Suppressor macrophage (primary cell): ENCODE results near the gene ENPP7.

Source experiments
- DNase-seq, 4 experiments: peaks; one replicate each; pipeline ENCODE4 v3.0.0-alpha.2; 2020 to 2022

Gene ENPP7

DNA sequence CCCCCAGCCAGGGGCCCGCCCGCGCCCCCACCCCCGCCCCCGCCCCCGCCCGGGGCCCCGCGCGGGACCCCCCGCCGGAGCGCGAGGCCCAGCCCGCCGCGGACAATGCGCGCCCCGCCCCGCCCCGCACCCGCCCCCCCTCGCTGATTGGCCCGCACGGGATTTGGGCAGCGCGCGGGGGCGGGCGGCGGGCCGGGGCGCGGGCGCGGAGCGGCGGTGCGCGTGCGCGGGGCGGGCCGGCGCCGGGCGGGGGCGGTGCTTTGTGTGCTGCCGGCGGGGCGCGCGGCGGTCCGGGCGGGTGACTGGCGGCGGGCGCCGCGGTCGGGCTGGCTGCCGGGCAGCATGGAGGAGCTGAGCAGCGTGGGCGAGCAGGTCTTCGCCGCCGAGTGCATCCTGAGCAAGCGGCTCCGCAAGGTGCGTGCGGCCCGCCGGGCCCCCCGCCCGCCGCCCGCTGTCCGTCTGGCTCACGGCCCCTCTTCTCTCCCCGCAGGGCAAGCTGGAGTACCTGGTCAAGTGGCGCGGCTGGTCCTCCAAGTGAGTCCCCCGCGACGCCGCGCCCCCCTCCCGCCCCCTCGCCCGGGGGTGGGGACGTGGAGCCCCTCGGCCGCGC is 47.3 kb downstream of the ENPP7 start, which contains the start of gene CBX2:
Gene CBX2 (plus strand): TSS at position 255 of the 610 bp plus-strand sequence. CDS start 88 bp downstream, at position 343.
- peak; percentile 84 to 97 (median 92) for DNase-seq

GRCh38 chr17:79778504-79779083 is 47.9 kb downstream of the ENPP7 start:
- peak in 1 of 4 experiments; percentile 13 for DNase-seq

DNA sequence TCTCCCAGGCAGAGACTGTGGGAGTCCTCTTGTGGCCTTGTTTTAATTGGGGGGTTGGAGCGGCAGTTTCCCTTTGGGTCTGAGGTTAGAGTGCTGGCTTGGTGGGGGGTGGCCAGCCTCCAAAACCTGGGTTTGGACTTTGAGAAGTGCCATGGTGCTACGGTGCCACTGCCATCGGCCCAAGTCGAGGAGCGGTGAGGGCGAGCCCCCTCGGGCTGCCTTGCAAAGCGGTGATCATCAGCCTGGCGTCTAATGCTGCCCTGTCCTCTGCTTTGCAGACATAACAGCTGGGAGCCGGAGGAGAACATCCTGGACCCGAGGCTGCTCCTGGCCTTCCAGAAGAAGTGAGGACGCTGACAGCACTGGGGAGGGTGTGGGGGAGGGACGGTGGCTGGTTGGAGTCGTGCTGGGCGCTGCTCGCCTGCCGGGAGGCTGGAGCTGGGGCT is 48.4 kb downstream of the ENPP7 start:
- no peak for DNase-seq

DNA sequence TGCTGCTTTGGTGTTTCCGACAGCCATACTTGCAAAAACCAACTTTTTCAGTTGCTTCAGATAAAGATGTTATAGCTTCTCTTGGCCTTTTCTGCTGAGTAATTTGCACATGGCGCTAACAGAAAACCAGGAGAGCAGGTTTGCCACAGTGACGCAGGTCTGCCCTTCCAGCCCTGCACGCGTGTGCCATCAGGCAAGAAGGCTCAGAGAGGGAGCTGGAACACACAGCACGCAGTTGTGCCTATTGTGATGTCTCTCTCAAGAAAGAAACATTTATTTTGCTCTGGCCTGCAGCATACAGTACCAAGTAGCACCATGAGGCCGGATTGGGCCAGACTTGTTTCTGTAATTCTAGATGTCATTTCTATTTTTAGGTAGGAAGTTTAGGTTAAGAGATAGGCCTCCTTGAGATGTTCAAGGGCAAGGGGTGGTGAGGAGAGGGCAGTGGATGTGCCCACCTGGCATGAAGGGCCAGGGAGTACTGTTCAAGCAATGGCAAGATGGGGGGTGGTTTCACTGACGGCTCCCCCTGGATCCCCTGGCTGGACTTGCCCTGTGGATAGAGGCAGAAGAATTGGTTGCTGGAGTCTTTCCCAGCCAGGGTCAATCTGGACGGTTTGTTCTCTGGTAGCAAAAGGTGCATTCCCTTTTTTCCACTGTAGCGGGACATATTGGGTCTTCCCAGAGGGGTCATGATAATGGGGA is 49.1 kb downstream of the ENPP7 start:
- DNase-seq: no peak

DNA sequence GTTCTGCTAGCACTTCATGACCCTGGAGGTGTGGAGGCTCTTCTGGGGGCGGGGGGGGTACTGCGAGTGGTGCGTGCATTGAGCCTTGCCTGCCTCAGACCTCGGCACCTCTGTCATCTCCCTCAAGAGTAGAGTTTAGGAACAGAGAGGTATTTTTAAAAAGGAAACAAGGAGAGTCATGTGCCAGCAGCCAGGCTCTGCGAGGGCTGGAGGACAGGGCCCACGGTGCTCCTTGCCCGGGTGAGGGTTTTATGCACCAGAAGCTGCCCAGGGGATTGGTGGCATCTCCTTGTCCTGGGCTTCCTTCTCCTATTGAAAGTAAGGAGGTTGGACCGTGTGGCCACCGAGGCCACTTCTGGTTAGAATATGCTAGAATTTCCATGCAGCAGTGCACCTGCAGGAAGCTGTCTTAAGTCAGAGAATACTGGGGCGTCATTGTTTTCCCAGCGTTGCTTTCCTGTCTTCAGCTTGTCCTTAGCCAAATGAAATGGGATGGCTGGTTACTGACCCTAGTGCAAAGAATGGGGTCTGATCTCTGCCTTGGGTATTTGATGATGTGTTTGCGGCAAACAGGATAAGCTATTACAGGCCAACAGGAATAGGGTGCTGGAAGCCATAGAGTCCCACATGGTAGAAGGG is 50.4 kb downstream of the ENPP7 start:
- DNase-seq: no peak

DNA sequence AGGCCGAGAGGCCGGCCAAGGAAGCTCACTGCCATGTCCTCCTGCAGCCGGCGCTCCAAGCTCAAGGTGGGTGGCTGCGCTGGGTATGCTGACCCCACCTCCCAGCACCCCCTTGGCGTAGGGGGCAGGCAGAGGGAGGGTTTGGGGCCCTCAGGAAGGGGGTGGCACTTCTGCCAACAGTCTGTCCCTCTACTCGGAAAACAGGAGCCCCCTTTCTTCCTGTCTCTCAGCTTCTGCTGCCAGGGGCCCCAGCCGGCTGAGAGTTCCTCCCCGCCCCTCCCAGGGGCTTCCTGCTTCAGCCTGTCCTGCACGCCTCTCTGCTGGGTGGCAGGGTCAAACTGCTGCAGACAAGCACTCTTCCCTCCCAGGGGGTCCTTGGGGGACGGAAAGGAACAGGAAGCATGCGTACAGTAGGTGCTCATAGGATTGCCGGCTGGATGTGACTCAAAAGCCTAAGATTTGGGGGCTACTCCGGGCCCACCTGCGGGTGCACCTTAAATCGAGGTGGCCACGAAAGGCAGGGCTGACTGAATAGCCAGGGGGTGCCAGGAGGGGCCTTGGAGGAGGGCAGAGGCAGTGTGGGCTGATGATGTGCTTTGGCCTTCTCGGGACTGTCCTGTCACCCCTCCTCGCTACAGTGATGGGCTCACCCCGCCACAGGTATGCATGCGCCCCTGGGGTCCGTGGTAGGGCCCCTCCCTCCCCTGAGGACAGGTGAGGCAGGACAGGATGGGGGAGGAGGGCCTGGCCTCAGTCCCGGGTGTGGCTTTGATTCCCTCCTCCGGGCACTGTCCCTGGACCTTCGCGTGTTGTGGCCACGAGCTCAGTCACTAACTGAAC is 51.2 kb downstream of the ENPP7 start:
- DNase-seq: no peak

- DNase-seq: no peak
These were observed 53.1 kb downstream of the ENPP7 start for GRCh38 chr17:79783891-79784290.

DNA sequence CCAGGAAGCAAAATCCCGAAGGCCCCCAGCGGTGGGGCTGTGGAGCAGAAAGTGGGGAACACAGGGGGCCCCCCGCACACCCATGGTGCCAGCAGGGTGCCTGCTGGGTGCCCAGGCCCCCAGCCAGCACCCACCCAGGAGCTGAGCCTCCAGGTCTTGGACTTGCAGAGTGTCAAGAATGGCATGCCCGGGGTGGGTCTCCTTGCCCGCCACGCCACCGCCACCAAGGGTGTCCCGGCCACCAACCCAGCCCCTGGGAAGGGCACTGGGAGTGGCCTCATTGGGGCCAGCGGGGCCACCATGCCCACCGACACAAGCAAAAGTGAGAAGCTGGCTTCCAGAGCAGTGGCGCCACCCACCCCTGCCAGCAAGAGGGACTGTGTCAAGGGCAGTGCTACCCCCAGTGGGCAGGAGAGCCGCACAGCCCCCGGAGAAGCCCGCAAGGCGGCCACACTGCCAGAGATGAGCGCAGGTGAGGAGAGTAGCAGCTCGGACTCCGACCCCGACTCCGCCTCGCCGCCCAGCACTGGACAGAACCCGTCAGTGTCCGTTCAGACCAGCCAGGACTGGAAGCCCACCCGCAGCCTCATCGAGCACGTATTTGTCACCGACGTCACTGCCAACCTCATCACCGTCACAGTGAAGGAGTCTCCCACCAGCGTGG is 53.7 kb downstream of the ENPP7 start:
- no peak for DNase-seq

DNA sequence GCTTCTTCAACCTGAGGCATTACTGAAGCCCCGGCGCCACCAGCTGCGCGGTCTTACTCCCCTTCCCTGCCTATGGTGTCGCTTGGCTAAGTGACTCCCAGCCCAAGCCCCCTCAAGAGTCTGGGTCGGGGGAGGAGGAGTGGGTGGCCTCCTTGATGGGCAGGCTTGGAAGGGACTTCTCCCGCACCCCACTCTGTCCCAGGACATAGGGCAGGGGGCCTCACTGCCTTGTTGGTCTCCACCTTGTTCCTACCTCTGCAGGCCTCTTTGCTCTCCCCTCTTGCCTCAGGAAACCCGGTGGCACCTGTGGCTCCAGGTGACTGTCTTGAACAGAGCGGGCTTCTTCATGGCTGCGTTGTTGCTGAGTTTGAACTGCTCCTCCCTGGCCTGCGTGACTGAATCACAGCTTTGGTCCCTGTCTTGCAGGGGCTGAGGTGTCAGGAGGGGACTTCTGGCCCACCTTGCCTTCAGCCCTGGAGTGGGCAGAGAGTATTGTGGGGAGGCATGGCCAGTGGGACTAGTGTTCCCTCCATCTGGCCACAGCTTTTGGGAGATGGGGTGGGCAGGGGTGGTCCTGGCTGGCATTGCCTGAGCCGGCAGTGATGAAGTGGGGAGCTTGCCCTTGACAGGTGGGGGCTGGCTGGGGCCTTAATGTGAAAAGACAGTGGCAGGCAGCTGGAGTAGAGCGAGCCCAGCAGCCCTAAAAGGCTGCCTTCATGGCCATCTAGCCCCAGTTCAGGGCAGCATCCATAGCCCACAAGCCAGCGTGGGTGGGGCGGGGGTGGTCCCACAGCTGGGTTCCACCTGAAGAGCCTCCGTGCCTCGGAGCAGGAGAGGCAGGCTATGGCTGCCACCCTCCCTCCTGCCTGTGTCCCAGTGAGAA is 54.5 kb downstream of the ENPP7 start:
- no peak for DNase-seq

DNA sequence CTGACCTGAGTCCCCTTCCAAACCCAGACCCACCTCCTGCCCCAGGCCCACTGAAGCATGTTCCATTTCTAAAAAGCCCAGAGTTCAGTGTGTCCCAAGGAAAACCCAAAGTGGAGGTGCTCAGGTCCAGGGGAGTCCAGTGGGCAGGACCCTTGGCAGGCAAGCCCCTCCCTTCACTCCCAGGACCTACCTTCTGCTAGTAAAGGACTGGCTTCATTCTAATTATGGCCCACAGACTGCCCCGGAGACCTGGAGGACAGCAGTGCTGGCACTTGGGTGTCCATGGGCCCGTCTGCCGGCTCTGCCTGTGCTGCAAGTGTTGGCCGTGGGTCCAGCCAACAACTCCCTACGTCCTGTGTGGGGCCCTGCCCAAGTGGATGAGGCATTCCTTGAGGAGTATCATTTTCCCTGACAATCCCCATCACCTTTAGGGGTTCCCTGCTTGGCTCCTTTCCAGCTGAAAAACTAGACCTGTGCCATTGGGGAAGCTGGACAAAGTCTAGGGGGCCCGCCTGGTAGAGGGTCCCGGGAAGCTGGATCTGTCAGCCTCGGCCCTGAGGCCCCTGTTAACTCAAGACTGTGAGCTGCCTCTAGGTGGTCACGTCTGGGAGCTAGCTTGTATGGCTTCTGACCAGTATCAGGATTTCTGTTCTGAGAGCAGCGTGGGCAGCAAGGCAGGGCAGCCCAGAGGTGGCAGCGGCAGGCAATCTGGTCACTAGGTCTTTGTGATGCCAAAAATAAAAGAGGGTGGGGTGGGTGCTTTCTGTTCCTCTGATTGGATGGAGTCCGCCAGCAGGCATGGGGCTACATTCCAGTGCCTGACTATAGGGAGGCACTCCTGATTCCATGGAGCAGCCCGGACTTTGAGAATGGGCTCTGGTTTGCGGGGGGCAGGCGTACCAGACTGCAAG is 55.4 kb downstream of the ENPP7 start:
- DNase-seq: no peak

DNA sequence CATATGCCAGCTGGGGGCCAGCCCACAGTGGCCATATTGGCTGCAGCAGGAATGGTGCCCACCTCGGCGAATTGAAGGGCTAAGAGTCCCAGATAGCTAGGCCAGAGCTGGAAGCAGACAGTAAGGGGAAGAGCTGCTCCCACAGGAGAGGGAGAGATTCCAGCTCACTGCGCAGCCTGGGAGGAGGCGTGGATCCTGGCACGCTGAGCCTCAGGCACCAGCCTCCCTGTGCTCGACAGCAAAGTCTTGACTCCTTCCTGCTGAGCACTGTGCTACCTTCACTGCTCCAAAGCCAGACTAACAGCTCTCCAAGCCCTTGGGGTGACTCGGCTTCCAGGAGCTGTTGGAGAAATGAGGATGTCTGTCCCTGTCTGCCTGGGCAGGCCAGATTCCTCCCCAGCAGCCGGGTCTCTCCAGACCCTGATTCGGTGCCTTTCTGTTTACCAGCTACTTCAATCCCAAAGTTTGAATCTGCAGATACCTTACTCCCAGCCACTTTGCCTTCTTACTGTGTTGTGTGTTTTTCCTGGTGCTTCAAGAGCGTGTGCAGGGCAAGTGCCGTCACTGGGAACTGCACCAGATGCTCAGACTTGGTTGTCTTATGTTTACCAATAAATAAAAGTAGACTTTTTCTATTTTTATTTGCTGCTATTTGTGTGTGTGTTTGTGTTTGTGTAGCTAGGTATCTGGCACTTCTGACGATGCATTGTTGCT is 56.3 kb downstream of the ENPP7 start:
- no peak for DNase-seq

DNA sequence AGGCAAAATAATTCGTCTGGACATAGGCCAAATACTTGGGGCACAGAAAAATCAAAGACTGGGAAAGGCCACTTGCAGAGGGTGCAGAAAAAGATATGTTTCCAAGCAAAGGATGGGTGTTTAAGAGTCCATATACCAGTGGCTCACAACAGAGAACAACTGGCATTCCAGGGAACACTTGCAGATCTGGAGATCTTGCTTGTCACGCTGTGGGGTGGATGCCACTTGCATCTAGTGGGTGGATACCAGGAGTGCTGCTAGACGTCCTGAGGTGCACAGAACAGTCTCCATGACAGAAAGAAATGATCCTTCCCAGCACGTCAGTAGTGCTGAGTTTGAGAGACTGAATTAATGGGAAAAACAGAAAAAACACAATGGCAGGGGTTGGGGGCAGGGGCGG is 57.7 kb downstream of the ENPP7 start:
- no peak for DNase-seq

- peak in 1 of 4 experiments; percentile 13 for DNase-seq
These were observed 58.5 kb downstream of the ENPP7 start for GRCh38 chr17:79788989-79789942.

- DNase-seq: peak in 3 of 4 experiments; percentile 50 to 83 (median 78)
These were observed 59.4 kb downstream of the ENPP7 start for GRCh38 chr17:79789943-79790804.

- DNase-seq: peak in 1 of 4 experiments; percentile 43
These were observed 60.3 kb downstream of the ENPP7 start for GRCh38 chr17:79790805-79791734.
